ENCODE results near the gene TPCN1. TPM values are rescaled to one million over a fixed set of nuclear protein-coding genes. Genes with fewer than 3 reads are reported as not detected.
A peak's percentile ranks its signal among the peaks of the same experiment; 100 is the strongest.

The TPCN1 gene
- total and polyA plus RNA-seq, 2 of the 8 experiments (the other 6 are each of a cell fraction or from before 2014, with no cell fraction given): 14.9 to 21.4 TPM

DNA sequence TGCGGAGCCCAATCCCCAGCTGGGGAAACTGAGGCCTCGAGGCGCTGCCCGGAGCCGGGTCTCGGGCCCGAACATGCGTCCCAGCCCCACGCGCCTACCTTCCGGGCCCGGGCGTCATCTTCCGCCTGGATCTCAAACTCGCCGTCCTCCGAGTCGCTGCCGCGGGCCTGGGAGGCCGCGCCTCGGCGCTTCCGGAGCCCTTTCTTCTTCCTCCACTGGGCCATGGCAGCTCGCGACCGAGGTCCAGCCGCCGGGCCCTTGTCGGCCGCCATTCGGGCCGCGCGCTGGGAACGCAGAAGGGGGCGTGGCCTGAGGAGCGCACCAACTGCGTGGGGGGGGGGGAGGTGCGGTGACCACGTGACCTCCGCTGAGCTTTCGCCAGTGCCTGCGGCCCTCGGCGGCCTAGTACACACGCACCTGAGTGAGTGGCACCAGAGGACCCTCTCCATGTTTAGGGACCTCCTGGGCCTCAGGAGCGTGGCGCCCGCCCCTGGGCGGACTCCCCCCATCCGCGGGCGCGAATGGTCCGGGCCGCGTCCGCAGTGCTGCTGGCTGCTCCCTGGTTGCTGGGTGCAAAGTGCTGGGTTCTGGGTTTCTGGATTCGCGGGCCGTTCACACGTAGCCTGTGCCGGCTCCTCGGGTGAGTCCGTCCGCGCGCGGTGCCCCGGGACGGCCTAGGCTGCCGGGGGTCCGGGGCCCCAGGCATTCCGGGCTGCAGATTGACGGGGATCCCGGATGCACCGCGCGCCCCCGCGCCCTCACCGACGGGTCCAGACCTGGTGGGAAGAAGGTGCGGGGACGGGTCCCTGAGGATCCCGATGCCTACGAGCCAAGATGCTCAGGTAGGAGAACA, 35.9 kb upstream of the TPCN1 start, which contains the start of the genes DDX54 and RITA1 (continued):
- TF ChIP-seq NRF1 (IDR thresholded peaks at IDR 0.05; ENCODE audit: low read depth, low read length) (no peak), RXRA (IDR thresholded peaks at IDR 0.05; ENCODE audit: insufficient read depth, low read depth, low read length) (no peak), SP4 (IDR thresholded peaks at IDR 0.05; ENCODE audit: low read length) (peak; percentile 62; the same call in 1 of the 2 replicates), JUND (IDR thresholded peaks at IDR 0.05; ENCODE audit: low read length) (peak; percentile 86), SAP30 (IDR thresholded peaks at IDR 0.05; ENCODE audit: insufficient read depth, insufficient replicate concordance, low read length) (no peak), TEAD4 (IDR thresholded peaks at IDR 0.05; ENCODE audit: low read depth, low read length) (no peak), PHF8 (conservative IDR thresholded peaks at IDR 0.05; ENCODE audit: low read depth, low read length) (peak; percentile 98), CBX5 (IDR thresholded peaks at IDR 0.05; ENCODE audit: low read depth, low read length) (no peak), EGR1 (IDR thresholded peaks at IDR 0.05; ENCODE audit: borderline replicate concordance, low read depth, low read length) (no peak), HDAC6 (IDR thresholded peaks at IDR 0.05; ENCODE audit: low read depth, low read length) (no peak), RBBP5 (IDR thresholded peaks at IDR 0.05; ENCODE audit: borderline replicate concordance, low read depth, low read length) (no peak; the same call in 1 of the 2 replicates), YY1 (IDR thresholded peaks at IDR 0.05; ENCODE audit: low read depth, low read length) (peak; percentile 93), HDAC2 (IDR thresholded peaks at IDR 0.05; ENCODE audit: borderline replicate concordance in 1 of 2, low read depth in 2 of 2, low read length in 2 of 2) (no peak), RAD21 (IDR thresholded peaks at IDR 0.05 in 1 of 2, conservative IDR thresholded peaks at IDR 0.05 in 1 of 2; ENCODE audit: low read depth in 2 of 2, low read length in 2 of 2) (no peak), BCL11A (IDR thresholded peaks at IDR 0.05; ENCODE audit: low read depth in 2 of 2, low read length in 2 of 2) (no peak), FOSL1 (IDR thresholded peaks at IDR 0.05; ENCODE audit: insufficient read depth, low read depth, low read length) (no peak), CREB1 (IDR thresholded peaks at IDR 0.05) (0 out of 2 replicates have a peak, but pooled peaks have one; percentile 46)
- TF ChIP-seq, protein P1, sequence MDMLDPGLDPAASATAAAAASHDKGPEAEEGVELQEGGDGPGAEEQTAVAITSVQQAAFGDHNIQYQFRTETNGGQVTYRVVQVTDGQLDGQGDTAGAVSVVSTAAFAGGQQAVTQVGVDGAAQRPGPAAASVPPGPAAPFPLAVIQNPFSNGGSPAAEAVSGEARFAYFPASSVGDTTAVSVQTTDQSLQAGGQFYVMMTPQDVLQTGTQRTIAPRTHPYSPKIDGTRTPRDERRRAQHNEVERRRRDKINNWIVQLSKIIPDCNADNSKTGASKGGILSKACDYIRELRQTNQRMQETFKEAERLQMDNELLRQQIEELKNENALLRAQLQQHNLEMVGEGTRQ (IDR thresholded peaks at IDR 0.05; ENCODE audit: low read length): peak; percentile 95
- TF ChIP-seq, protein P2, sequence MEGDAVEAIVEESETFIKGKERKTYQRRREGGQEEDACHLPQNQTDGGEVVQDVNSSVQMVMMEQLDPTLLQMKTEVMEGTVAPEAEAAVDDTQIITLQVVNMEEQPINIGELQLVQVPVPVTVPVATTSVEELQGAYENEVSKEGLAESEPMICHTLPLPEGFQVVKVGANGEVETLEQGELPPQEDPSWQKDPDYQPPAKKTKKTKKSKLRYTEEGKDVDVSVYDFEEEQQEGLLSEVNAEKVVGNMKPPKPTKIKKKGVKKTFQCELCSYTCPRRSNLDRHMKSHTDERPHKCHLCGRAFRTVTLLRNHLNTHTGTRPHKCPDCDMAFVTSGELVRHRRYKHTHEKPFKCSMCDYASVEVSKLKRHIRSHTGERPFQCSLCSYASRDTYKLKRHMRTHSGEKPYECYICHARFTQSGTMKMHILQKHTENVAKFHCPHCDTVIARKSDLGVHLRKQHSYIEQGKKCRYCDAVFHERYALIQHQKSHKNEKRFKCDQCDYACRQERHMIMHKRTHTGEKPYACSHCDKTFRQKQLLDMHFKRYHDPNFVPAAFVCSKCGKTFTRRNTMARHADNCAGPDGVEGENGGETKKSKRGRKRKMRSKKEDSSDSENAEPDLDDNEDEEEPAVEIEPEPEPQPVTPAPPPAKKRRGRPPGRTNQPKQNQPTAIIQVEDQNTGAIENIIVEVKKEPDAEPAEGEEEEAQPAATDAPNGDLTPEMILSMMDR (IDR thresholded peaks at IDR 0.05; ENCODE audit: control extremely low read depth in 1 of 3, insufficient read depth in 1 of 3, low read depth in 1 of 3, low read length in 3 of 3): no peak; a peak in 1 of 4 replicates

All from H1 (cell line).